ENCODE results near the gene SIRPB2.
A peak's percentile ranks its signal among the peaks of the same experiment; 100 is the strongest.

Gene SIRPB2

DNA sequence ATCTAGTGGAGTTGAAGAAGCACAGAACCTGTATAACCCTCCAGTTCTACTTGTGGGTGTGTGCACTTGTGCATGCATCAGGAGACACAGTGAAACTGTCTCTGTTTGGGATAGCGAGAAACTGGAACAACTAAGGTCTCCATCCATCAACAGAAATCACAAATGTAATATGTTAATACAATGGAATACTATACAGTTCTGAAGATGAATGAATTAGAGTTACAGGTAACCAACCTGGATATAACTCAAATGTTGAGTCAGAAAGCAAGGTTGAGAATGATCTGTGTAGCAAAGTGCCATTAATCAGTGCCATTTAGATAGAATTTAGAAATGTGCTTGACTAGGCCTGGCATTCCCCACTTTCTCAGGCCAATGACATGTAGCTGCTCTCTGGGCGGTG, 20.0 kb downstream of the SIRPB2 start:
- no peak for DNase-seq (ENCODE audit: low read depth in 2 of 2)

DNA sequence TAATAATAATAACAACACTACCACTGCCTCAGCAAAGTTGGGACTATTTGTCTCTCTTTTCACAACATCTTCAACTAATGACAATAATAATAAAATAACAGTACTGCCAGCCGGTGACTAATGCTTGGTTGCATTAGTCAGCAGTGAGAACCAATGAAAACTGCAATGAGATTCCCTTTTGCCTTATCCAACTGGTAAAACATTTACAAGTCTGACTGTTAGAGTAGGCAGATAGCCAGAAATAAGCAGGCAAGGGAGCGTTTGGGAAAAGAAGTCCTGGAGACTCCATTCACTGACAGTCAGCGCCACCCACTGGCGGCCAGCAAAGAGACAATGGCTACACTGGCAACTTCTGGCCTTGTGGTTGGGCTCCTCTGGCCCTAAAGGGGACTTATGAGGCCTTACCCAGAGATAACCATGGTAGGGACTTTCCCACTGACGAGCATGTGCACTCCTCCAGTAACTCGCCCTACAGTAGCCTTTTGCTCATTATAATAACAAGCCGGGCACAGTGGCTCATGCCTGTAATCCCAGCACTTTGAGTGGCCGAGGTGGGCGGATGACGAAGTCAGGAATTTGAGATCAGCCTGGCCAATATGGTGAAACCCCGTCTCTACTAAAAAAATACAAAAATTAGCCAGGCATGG, 21.2 kb downstream of the SIRPB2 start:
- no peak for DNase-seq (ENCODE audit: low read depth in 2 of 2)

DNA sequence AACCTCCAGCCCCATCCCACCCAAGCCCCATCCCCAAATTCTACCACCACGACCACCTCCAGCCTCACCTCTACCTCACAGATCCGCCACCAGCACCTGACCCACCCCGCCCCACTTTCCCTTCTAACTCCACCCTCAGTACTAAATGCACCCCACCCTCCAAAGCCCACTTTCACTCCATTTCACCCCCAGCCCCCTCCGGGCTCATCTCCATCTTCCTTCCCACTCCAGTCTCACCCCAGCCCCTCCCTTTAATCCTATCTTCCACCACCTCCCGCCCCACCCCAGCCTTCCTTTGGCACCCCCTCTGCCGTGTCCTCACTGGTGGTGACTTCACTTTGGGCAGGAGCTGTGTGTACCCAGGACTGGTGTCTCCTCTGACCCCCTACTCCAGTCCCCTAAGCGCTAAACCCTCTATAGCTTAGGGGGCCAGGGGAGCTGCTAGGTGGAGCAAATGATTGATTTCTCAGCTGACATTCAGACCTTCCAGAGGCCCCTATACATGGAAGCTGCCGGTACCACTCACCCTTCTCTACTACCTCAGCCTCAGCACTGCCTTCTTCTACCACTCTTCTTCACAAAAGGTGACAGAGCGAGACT, 21.8 kb downstream of the SIRPB2 start:
- no peak for DNase-seq (ENCODE audit: low read depth in 2 of 2)

DNA sequence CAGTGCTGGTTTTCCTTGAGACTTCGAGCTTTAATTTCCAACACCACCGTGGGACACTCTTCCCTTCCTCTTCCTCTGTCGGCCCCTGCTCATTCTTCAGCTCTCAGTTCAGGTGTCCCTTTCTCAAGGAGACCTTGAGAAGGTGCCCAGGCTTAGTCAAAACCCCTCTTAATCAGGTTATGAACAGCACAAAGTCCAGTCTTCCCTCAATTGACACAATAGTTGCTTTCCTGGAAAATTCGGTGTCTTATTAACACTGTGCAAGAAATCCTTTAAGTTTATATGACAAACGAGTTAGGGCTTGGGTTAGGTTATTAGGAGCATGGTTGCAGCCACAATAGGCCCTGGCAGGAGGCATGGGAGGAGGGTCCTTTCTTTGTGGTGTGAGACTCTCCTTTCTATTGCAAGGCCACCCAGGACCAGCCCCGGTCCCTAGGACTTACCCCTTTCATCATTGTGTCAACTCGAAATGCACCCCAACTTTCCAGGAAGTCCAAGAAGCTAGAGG, 23.0 kb downstream of the SIRPB2 start:
- no peak for DNase-seq (ENCODE audit: low read depth in 2 of 2)

DNA sequence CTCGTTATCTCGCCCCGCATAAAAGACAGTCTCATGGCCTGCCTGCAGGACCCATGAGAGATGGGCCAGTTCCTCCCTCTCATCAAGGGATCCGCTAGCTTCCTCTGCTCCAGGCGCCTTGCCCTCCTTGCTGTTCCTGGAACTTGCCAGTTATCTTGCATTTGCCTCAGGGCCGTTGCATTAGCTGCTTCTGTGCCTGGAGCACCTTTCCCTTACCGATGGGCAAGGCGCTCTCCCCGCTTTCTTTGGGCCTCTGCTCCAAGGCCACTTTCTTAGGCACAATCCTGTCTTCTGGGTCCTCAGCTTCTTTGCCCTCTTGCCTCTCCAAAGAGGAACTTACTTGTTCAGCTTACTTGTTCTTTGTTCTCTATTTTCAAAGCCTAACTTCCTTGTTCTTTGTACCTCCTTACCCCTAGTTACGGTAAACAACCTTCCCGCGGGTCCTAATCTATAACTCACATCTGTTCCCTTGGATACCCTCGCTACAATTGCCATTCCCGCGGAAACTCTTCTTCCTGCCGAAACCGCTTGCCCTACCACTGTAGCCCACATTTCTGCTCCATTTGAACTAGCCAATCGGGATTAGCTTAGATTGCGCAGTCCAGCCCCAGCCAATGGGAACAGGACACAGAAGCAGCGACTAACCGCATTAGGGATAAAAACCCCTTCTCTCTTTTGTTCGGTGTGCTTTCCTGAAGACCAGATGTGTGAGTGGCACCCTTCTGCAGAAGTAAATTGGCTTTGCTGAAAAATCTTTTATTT, 23.7 kb downstream of the SIRPB2 start:
- DNase-seq (ENCODE audit: low read depth in 2 of 2): no peak

DNA sequence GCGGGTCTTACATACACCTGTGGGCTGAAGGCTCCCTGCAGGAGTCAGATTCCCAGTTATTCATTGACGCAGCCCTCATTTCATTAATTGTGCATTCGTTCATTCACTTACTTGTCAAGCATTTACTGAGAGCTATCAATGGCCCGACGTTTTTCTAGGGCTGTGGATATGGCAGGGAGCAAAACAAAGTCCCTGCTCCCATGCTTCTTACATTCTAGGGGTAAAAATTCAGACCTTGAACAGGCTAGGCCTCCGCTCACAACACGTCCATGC, 24.2 kb downstream of the SIRPB2 start:
- no peak for DNase-seq (ENCODE audit: low read depth in 2 of 2)

DNA sequence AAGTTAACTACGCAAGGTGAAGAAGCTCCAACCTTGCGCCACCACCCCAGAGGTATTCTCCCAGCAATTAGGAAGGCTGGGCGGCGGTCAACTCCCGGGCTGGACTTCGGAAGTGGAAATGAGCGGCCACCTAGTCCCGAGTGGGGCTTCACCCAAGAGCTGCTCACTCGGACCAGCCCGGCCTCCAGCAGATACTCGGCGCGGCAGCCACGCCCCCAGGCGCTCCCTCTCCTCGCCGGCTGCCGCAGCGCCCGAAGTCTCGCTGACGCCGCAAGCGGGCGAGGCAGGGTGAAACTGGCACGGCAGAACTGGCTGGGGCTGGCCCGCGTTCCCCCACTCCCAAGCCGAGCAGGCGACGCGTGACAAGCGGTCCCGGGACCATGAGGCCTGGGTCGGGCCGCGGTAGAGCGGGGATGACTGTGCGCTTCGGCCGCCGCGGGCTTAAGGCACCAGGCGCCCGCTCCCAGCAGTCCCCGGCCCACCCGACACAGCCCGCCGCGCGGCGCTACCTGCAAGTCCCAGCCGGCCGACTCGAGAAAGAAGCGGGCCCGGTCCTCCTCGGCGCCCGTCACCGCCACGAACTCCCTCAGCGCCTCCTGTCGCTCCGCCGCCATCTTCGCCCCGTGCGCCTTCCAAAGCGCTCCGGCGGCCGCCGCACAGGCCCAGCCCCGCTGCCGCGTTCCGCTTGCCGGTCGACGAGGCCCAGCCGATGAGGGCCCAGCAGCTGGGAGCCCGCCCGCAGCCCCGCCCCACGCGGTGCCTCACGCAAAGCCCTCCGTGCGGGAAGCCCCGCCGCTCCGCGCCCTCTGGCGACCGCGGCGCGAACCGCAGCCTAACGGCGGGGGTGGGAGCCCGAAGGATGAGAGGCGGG, 24.8 kb downstream of the SIRPB2 start, which contains the start of gene NSFL1C:
Gene NSFL1C, minus strand, starts transcription at position 639 of the 871 bp plus-strand sequence. Its CDS starts 25 bp downstream, at position 614.
- DNase-seq (ENCODE audit: low read depth in 2 of 2): peak; percentile 95 to 96

DNA sequence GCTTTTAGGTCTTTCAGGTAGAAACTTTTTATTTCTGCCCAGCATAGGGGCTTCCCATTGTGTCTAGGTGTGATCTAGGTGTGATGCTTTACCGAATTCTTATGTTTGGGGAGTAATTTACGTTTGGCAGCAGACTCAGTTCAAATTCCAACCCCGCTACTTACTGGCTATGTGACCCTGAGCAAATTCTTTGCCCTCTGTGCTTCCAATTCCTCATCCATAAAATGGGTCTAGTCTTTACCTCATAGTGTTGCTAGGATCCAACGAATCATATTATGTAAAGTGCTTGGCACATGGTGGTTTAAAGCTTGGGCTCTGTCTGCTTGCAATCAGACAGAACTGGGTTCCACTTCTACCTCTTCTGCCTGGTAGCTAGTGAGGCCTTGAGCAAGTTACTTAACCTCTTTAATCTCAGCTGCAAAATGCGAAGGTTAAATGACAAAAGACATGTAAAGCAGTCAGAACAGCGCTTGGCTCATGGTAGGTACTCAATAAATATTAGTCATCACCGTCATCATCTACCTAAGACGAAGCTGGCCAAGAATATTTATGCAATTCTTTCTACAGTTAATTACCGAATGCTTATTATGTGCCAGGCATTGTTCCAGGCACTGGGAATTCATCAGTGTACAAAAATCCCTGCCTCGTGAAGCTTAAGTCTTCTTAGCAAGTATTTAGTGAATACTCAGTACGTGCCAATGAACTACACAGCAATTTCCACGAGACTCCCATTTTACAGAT, 25.6 kb downstream of the SIRPB2 start:
- DNase-seq (ENCODE audit: low read depth in 2 of 2): no peak

DNA sequence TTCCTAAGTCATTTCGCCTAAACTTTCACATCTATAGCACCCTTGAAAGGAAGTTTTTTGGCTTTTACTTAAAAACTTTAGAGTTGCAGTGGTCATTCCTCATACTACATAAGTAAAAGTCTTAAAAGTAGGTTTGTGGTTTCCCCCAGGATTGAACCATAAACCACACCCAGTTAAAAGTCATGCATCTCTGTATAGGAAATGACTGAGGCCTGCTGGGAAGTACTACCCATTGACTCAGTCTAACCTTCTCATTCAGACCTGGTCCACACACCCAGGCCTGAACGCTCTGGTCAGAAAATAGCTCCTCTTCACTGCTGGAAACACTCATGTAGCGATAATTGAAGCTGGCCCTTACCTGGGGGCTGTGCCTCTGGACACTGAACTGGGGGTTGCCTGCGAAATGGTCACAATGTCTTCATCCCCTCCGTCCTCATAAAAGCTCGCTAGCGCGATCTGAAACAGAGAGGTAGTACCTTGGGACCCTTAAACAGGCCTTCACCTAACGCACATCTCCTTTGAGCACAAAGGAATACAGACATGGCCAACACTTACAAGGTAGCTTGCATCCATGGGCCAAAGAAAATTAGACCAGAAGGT, 27.1 kb downstream of the SIRPB2 start:
- no peak for DNase-seq (ENCODE audit: low read depth in 2 of 2)

DNA sequence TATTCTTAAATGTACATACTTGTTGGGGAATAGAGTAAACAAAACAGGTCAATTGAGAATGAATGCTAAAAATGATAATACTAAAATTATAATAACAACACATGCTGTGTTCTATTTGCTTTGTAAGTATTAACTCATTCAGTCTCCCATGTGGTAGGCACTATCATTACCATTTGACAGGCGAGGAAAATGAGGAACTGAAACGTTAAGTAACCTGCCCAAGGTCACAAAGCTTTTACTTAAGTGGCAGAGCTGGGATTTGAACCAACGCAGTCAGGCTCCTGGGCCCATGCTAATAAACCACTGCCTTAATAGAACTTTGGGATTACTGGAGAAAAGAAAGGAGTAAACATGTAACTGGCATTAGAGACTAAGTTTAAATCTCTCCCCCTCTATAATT, 28.4 kb downstream of the SIRPB2 start:
- no peak for DNase-seq (ENCODE audit: low read depth in 2 of 2)

DNA sequence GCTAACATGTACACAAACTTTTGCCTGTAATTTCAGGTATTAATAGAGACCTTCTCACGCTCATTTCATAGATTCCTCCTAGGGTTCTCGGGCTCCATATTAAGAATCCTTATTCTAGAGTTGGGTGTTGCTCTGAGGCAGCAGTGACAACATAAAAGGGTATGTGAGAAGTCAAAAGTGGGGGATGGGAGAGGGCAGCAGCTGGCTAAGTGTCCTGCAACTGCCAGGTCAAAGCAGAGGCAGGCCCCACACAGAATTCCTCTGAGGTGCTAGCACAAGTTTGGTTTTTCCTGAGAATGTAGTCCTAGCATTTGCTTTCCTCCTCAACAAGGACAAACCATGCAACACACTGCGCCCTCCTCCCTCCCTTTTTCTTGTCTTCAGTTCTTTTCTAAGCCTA, 29.2 kb downstream of the SIRPB2 start:
- no peak for DNase-seq (ENCODE audit: low read depth in 2 of 2)

DNA sequence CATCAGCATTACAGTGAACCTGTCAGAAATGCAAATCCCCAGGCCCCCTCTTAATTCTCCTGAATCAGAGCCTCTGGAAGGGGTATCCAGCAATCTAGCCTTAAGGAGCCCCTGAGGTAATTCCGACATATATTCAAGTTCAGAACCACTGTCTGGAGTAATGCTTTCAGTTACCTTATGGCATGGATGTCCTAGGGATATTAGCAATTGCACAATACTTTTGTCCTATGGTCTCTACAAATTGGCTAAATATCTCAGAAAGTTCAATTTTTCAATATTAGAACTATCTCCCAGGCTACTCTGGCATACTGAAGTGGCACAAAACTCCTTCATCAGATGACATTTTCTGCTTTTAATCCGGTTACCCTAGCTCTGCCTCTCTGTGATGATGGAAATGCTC, 30.9 kb downstream of the SIRPB2 start:
- DNase-seq (ENCODE audit: low read depth in 2 of 2): no peak

DNA sequence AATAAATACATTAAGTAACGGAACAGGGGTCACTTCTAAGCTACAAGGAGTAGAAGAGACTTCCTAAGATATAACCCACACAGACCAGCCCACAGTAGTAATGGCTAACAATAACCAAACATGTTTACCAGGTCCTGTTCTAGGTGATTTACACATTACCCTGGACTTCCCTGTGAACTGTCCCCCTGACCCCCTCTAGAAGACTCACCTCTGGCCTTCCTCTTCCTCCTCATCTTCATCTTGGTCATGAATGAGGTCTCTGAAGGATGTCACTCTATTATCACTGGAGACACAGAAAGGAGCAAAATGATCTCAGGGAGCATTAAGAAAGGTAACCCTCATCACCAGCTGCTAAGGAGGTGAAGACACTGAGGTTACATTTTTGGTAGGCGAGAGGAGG, 33.2 kb downstream of the SIRPB2 start:
- no peak for DNase-seq (ENCODE audit: low read depth in 2 of 2)

DNA sequence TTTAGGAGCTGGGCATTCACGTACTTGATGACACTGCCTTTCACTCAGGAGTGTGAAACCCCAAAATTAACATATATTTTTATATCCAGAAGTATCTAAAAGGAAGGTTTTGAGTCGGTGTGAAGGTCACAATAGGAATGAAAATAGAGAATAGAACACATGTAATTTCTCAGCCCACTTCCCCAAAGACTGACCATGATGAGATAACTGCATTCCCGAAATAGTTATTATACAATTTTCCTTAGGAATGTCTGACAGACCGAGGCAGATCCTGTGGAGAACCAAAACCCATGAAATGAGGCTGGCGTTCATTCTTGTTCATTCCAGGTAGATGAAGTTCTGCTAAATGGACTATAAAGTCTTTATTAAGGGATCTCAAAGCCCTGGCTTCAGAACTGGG, 34.9 kb downstream of the SIRPB2 start:
- no peak for DNase-seq (ENCODE audit: low read depth in 2 of 2)

DNA sequence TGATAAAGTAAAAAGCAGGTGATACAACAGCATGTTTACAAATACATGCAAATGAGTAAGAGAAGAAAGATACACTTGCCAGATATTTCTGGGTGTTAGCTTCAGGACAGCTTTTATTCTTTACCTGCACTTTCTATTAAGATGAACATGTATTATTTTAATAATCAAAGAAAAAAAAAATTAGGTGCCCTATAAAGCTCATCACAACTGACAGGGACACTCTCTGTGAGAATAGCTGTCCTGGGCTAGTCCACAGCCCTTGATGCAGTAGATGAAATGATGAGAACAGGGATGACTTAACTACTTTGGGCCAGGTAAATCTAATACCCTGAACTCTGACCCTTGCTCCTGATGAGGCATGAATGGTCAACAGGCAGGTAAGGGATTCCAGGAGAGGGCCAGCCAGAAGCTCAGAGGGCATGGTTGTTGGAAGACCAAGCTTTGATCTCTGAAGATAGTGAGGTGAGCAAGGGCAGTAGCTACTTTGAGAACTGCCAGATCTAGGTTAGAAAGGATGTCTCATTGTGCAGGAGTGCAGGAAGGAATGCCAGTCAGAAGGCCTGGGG, 40.2 kb downstream of the SIRPB2 start:
- DNase-seq (ENCODE audit: low read depth in 2 of 2): no peak

DNA sequence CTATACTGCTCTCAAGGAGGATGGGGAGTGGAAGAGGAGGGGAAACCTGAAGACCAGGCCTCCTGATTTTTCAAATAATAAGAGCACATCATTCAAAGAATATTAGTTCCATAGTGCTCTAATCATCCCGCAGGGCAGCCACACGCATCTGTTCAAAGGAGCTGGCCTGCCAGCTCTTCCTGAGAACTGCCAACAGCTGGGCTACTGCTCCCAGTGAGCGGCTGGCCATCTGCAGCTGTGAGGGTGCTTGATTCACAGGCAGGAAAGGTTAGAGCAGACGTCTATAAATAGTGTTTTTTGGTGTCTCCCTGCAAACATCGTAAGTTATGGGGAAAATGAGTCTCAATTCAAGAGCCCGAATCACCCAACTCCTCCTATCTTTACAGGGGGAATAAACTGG, 41.9 kb downstream of the SIRPB2 start:
- DNase-seq (ENCODE audit: low read depth in 2 of 2): no peak

DNA sequence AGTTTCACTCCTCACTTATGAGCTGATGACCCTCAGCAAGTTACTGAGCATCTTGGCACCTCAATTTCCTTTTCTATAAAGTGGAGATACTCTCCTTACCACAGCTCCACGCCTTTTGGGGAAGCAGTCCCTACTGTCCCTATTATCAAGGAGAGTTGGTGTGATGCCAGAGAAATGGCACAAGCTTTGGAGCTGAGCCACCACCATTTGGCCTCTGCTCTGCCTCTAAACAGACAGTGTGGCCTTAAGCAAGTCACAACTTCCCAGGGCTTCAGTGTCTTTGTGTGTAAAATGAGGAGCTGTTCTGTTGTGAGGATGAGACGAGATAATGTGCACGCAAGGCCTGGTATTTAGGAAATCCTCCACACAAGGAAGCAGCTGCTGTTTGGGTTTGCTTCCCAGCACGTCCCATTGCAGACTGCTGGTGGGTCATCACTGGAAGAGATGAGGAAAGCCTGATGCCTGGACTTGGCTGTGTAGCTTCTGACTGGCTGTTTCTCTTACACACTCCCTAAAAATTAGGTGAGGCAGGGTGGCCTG, 43.1 kb downstream of the SIRPB2 start:
- DNase-seq (ENCODE audit: low read depth in 2 of 2): no peak

DNA sequence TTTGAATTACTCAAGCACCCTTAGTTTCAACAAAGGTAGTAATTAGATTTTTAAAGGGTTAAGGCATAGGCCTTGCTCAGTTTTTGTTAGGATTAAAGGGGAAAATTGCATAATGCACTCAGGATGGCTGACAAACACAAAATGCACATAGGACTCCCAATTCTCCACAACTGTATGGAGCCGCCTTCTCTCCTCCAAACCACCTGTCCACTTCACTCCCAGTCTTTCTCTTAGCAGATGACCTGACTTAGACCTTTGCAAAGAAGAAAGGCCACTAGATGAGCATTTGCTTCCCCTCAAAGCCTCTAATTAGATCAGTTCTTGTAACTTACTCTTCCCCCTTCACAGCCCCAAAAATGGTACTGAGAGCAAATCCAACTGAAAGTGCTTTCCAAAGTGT, 44.7 kb downstream of the SIRPB2 start:
- no peak for DNase-seq (ENCODE audit: low read depth in 2 of 2)

DNA sequence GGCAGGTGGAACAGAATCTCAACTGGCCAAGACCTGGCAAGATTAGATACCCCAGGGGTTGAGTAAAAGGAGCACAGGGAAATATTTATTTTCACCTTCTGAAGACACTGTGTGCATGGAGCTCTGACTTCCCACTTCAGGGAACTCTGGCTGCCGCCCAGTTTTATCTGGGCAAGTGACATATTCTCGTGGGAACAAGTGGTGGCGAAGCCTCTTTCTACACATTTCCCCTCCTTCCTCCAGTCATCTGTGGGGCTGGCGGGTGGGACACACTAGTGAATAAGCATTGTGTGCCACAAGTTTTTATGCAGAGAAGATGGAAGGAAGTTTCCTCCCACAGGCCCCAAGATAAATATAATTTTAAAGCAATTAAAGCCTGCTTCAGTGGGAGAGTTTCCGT, 48.1 kb downstream of the SIRPB2 start:
- DNase-seq (ENCODE audit: low read depth in 2 of 2): no peak

DNA sequence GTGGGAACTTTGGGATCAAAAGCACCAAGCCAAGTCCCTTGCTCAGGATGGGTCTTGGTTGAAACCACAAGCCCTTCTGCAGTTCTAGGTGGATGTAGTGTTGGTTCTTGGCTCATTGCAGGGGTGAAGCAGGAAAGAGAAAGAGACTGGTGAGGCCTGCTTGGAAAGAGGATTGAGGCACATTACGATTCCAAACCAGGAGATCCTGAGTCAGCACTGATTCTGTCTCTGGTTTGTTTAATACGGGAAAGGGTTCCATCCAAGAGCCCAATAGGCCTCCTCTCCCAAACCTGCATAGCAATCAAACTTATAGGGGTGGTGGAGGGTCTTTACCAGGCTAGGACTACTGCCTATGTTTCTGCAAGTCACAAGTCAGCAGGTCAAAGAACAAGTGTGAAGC, 48.9 kb downstream of the SIRPB2 start:
- no peak for DNase-seq (ENCODE audit: low read depth in 2 of 2)

Measured in stimulated activated CD4-positive, alpha-beta T cell treated with anti-CD3 and anti-CD28 coated beads, Interleukin-1b, Interleukin-23, amount 100 ng/mL, for 1 hour (primary cell).